HG03432 (cell line): ENCODE data around the gene FOXG1.

Experiments used
- ATAC-seq: cut with Tn5 transposase; IDR thresholded peaks from one replicate; pipeline ENCODE4 v1.9.1; 2021; ENCODE audit warnings: mild to moderate bottlenecking, moderate library complexity; ENCODE audit not compliant: unreplicated experiment

FOXG1 gene

DNA sequence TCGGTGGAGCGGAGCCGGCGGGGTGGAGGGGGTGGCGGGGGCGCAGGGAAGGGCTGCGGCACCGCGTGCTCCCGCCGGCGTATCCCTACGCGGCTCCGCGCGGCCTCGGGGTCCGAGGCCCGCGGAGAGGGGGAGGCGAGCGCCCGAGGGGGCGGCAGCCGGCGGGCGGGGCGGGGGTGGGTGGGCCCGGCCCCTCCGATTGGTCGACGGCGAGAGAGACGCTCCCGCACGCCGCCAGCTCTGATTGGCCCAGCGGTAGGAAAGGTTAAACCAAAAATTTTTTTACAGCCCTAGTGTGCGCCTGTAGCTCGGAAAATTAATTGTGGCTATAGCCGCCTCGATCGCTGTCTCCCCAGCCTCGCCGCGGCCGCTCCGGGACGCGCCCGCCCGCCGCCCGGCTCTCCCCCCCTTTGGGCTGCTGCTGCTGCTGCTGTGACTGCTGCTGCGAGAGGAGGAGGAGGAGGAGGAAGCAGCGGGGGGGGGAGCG, at the start of gene FOXG1:
FOXG1 (plus strand) TSS at position 319 of the 487 bp plus-strand sequence. CDS start 493 bp downstream, outside the sequence.
- ATAC-seq: peak; percentile 67

DNA sequence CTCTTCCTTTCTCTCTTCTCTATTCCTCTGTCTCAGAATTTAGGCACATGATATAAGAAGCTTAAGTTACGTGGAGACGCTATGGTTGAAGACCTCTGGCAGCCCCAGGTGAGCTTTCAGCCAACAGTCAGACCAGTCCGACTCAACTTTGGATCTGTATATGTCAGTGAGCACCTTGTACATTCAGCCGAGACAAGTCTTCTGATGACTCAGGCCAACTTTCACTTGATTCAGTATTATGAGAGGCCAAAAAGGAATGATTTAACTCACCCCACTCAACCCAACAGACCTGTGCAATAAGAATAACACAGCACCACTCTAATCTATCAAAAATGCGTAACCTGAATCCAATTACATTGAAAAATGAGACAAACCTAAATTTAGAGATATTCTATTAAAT, 47.5 kb upstream of the FOXG1 start:
- no peak for ATAC-seq

DNA sequence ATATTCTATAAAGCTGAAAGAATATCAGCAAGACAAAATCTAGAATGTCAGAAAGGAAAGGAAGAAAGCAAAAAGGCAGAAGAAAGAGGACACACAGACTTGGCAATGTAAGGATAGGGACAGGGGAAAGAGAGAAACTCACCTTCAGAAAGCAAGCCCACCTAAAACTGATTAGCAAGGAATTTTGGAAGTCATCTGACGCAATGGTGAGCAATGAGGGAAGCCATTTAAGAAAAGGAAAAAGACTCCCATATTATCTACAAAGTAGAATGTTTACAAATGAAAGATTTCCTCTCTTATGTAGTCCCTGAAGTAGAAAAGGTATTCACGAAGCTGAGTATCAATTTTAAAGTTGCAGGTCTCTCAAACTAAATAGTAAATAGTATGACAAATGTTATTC, 35.2 kb upstream of the FOXG1 start:
- ATAC-seq: no peak

DNA sequence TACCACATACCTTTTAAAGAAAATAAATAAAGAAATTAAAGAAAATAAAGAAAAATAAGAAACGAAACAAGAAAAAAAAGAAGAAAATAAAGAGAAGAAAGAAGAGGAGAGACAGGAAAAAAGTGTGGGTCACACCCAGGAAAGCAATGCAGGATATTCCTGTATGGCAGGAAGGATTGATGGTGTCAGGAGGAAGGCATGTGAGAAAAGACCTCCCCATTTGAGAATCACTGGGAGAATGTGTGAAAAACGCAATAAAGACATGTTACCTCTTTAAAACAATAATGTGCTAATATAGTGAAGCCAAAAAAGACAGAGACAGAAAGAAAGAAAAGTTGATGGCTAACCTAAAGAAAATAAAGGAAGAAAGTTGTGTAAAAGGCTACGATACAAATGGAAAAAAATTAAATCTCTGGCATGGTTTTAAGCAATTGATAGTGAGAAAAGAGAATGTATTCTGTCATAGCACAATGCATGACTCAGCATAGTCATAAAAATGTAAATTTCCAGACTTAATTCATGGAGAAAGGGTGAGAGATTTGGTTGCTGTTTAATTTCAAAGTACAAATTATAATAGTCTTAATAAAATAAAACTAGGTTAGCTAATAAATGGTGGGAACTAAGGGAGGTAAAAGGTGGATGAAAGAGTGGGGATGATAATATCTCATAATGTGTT, 24.3 kb upstream of the FOXG1 start:
- no peak for ATAC-seq

DNA sequence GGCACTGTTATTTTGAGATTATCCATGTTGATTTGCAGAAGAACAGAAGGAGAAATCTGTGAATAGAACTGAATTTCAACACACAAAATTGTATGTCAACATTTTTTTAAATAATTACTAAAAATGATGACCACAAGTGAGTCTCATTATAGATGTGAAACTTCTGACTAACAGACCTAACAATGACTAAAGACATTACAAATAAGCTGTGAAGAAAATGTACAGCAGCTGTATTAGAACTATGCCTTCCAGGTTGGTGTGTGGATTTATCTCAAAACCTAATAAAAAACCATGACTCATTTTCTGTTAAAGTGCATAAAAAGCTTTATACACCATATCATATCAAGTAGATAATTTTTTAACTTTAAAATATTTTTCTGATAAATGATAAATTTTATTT, 22.5 kb upstream of the FOXG1 start:
- ATAC-seq: peak; percentile 49

DNA sequence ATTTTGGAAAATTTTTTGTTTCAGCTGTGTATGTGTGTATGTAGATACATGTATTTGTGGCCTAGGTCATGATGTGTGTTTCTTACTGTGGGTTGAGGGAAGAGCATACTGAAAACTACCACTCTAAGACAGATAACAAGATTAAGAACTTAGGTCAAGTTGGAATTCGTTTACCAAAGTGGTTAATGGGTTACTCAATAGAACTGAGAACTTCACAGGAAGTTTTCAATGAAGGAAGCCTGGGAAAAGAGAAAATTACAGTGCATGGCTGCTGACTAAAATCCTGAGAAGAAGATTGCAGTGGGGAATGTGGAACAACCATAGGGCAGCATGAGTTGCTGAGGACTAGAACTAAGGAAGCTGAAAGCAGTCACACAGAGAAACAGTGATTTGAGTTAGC, 21.4 kb upstream of the FOXG1 start:
- ATAC-seq: no peak

DNA sequence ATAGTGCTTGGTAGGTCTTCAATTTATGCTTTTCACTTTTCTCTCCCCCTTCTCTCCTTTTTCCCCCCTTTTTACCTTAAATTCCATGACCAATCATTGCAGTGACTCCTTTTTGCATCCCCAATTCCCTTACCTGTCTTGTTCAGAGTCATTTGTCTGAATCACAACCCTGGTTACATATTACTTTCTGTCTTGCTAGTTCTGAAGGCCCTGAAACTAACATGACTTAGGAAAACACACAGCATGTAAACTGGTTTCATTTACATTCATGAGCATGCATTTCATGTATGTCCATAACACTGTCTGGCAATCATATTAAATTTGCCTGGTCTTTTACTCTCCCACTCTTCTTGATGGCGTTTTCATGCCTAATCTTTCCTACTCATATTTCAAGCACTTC, 20.3 kb upstream of the FOXG1 start:
- ATAC-seq: peak; percentile 45

DNA sequence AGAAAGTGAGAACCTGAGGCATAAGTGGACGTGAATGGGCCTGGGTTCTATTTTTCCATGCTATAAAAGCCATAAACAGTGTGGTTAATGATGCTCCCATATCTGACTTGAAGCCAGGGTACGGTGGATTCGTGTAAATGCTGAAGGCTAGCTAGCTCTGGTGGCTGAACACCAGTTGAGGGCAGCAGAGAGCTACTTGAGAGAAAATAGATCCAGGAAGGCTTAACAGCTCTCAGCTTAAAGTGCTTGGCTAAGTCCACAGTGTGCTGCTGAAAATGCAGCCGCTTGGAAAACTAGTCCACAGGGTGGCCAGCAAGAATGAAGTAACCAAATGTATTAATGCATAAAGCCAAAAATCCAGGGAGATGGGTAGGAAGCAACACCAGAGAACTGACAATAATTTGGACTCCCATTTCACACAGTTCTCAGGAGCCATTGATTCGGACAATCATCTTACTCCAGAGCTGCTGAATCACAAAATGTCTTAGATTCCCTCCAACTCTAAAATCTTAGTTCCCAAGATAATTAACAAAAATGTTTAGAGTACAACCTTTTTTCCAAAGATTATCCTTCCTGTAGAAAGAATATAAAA, 15.0 kb upstream of the FOXG1 start:
- peak; percentile 83 for ATAC-seq

DNA sequence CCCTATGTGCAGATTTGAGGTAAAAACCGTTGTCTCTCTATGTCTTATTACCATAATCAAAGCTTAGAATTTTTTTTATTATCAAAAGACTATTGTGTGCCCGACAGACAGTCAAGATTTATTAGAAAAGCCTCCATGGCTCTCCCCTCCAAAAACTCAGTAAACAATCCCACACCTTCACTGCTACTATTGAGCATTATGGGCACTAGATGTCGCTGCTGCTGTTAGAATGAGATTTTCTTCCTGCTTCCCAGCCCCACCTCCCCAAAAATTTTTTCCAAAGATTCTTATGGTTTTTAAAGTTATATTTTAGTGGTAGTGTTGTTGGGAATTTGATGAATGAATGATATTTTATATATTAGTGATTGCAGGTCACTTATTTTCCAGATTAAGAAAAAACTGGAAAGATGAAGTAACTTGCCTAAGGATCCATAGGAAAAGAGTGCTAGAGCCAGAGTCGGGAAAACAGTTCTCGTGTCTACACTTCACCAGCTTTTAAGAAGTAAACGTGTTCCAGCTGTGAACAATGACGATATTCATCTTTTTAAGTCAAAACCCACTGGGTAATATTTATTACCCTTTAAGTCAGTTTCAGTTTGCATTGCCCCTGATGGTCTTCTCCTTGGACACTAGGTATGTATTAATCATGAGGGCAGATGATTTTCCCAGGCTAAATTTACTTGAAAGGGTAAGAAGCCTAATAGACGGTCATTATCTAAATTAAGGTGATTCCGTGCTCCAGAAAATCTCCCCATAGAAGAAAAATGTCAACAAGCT, 12.2 kb upstream of the FOXG1 start:
- ATAC-seq: peak; percentile 63

DNA sequence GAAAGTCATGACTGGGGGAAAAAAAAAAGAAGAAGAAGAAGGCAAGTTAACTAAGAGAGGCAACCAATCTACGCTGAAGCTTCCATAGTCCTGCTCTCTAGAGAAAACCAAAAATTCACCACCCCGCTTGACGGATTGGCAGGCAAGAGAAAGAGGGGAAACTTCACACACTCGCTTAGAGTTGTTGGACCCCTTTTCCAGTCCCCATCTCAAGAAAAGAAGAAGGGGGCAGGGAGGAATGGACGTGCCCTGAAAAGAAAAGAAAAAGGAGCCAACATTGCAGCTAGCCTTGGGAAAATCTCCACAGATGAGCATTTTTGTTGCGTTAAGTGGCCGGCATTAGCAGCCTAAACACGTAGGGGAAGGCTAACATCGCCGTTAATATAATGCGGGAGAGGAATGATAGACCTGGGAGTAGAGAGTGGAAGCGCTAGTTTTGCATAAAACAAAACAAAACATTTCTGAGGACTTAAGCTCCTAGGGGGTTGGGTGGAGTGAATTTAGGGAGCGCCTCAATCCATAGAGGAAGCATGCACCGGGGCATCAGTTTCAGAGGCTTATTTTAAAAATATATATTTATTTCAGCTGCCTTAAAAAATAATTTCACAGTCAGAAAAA, 11.3 kb upstream of the FOXG1 start:
- no peak for ATAC-seq

DNA sequence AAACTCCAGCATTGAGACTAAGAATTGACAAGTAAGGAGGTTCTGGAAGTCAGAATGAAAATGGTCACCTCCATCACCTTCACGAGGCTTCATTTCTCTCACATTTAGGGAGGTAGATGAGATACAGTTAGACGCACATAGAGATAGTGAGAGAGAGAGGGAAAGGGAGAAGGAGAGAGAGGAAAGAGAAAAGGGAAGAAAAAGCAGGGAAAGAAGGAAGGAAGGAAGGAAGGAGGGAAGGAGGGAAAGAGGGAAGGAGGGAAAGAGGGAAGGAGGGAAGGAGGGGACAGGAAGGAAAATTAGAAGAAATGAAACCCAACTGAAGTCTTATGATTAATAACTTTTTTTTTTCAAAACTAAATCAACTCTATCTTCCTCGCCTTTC, 10.7 kb upstream of the FOXG1 start:
- ATAC-seq: no peak

DNA sequence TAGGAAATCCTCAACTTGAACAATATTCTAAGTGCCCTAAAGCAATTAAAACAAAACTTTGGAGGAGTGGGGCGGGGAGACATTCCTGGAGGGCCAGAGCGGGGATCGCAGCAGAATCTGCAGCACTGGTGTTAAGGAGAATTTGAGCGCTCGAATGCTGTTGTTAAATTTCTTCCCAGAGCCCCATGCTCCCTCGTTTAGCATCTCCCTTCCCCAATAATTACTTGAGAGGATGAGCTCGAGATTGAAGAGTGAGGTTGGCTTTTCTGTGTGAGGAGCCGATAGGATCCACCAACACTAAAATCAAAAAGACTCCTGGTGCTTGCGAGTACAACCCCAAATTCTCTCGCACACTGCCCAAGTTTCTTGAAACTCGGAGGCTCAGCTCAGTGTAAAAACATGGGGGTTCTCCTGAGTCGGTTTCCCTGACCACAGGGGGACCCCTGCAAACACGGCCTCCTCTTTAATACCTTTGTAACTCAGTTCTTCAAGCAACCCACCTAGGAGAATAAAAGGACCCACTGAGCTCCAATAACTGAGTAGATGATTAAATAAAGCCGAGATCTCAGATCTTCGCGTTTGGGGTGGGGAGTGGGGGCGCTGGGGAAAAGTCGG, 10.2 kb upstream of the FOXG1 start:
- ATAC-seq: no peak

DNA sequence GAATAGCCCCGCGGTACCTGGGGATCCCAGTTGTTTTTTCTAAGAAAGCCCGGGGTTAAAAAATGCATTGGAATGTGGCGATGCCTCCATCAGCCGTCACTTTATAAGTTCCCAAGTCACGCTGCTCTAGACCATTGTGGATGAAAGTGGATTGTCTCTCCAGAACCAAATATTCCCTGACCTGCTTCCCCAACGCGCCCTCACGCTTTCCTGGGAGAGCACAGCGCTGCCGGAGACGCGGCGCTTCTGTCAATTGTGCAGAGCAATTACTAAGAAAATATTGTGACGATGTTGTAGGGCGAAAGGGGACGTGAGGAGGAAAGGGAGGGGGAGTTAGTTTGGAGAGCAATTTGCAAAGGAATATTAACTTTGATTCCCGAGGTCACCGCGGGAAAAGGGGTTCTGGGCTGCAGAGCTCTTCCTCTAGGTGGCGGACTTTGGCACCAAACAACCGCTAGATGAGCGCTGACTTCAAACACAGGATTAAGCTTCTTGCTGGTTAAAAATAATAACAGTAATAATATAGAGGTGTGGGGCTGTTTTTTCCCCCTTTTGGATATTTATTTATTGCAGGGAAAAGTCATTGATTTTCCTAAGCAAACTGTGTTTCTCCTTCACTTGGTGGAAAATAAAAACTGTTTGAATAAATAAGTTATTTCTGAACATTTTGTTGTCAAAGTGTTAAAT, 9.6 kb upstream of the FOXG1 start:
- no peak for ATAC-seq

DNA sequence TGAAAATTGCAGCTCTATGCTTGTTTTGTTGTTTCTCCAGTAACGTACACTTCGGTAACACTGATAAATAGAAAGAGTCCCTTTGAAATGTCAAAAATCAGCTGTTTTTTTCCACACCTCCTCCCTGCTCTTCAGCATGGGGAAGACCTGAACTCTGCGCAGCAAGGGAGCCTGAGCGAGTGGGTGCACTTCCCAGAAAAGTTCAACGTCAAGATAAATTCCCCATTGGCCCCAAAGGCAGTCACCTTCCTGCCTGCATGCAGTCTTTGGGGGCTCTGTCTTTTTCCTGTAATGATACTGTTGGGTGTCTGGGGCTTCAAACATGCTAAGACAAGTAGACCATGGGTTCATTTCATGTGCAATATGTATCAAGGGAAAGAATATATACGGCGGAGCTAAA, 8.8 kb upstream of the FOXG1 start:
- no peak for ATAC-seq

DNA sequence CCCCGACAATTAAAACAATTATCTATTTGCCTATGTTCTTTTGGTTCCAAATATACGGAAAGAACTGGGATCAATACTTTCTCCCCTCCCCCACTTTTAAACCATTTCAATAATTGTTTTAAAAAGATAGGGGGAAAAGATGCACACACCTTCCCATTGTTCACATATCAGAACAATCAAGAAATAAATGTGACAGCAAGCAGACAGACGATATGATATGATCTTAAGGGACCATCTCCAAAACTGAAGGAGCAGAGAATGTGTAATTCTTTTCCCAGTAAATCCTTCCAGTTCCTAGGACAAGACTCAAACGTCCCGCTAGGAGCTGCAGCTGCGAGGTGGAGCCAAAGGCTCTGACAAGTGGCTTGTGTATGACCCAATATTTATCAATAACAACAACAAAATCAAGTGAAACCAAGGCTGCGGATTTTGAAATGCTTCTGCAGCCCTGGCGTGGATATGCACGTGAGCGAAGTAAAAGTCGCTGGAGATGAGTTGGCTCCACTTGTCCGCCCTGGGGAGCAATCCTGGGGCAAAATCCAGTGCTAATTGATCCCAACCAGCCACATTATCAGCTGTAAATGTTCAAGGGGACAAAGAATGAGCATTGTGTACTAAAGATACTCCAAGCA, 8.2 kb upstream of the FOXG1 start:
- ATAC-seq: no peak

DNA sequence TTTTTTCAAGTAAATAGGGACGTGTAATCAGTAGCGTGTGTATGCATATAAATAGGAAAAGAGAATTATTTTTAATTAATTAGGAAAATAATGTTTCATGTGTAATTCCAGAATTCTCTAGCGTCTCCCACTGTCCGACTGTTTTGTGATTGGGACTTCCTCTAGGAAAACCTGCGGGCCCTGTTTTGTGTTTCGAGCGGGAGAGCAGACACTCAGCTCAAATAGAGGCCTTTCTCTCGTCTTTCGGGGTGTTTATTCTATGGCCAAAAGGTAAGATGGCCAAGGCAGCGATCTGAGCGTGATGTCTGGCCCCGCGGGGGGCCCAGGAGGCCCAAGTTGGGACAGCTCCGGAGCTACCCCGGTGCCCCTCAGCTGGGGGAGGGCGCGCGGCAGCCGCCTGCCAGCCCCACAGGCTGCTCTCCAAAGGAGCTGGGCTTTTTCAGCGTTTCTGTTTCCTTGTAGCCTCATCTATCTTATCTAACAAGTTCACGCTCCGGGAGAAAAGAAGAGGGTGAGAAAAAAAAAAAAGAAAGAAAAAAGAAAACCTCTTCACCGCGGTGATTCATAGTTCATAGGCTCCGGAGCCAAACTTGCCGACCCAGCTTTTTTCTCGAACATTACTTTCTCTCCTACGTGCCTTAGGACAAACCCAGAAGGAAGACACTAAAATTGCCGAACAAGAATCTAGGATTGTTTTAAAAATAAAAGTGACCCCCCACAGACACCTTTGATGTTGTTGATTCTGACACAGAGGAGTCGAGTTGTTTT, 7.5 kb upstream of the FOXG1 start:
- no peak for ATAC-seq

DNA sequence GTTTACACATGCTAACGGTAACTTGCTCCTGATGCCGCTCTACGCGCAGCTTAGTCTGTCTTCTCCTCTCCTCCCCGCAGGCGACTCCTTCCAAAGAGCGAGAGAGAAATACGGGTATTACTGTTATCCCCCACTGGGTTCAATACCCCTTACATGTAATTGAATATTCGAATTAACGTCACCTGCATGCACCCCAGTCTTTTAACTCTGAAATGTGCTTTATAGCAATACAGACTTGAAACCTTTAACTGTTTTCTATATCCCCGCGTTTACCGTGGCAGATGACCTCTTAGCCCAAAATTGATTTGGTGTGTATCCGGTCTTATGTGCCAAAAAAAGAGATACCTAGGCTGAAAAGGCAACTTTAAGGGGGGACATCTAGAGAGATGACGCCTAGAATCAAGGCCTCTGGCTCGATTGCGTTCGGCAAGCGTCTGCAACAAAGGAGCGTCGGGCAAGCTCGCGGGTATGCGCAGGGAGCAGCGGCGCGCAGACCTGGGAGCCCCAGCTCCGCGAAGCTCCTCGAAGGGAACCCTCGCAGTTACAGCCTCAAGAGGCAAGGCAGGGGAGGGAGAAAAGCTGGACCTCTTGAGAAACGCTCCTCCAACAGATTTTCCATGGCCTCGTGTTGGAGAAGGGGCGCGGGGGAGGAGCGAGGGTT, 6.8 kb upstream of the FOXG1 start:
- ATAC-seq: no peak

DNA sequence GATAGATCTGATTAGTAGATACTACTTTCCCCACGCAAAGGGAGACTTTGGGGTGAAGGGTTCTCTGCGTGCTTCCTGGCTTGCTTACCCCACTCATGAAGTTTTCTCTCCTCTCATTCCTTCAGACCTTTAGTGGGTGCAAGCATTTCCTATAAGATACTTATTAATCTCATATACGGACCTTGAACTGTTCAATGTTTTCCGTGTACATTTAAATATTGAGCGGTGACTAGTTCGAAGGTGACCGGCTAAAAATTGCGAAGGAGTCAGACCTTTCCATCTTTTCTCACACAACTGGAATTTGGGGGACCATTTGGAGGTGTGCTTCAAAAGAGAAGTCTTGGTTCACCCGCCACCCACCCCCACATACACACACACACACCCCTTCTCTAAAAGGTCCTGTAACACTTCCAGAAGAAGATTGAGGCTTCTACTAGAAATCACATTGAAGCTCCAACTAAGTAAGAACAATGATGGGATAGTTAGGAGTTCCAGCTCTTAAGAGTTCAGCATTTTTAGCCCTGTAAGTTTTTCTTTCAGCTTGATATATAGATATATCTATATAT, 6.1 kb upstream of the FOXG1 start:
- ATAC-seq: no peak
